Activated naive CD8-positive, alpha-beta T cell treated with anti-CD3 and anti-CD28 coated beads for 36 hours (primary cell): ENCODE results near the gene UBE2U. TPM values are rescaled to one million over a fixed set of nuclear protein-coding genes. Genes with fewer than 3 reads are reported as not detected.
"Not testable (repeated sequence)": the region's sequence is repeated elsewhere in the genome, so short reads cannot be mapped to it uniquely, and the experiment has no call there.

Experiments
- DNase-seq: peaks from one replicate; pipeline ENCODE4 v3.0.0; 2021
- H3K27ac Mint-ChIP-seq: one replicate; pipeline ENCODE4 v1.8.0; 2022; ENCODE audit warnings: mild to moderate bottlenecking, moderate library complexity, mixed read lengths
- H3K27me3 Mint-ChIP-seq: one replicate; pipeline ENCODE4 v1.8.0; 2022; ENCODE audit warnings: mild to moderate bottlenecking, mixed read lengths
- H3K36me3 Mint-ChIP-seq: one replicate; pipeline ENCODE4 v1.8.0; 2021; ENCODE audit warnings: mild to moderate bottlenecking, mixed read lengths
- H3K4me1 Mint-ChIP-seq: one replicate; pipeline ENCODE4 v1.8.0; 2021; ENCODE audit warnings: mixed read lengths
- H3K4me3 Mint-ChIP-seq: one replicate; pipeline ENCODE4 v1.8.0; 2022; ENCODE audit warnings: mild to moderate bottlenecking, moderate library complexity, mixed read lengths
- H3K9me3 Mint-ChIP-seq: one replicate; pipeline ENCODE4 v1.8.0; 2022; ENCODE audit warnings: mixed read lengths
- total RNA-seq, 2 experiments: library from RNA; stranded (reverse); gene quantifications; one replicate each; pipeline ENCODE4 v1.2.3, GENCODE V29; 2021

Gene UBE2U
- total RNA-seq, 2 experiments from 2014 or later, result not detected

DNA sequence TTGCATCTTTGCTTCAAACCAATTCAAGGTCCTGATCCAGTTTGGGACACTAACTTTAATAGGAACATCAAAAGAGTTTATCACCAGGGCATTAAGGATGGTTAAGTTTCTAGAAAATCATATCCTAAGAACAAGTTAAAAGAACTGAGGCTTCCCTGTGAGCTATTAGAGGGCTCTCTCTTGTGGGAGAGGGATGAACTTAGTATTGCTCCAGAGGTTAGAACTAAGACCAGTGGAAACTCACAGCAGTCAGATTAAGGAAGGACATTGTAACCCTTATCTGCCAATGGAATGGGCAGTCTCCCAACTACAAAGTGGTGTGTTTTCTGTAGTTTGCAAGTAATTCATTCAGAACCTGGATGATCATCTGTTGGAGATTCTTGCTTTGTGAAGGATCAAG lies 36.8 kb downstream of the UBE2U start:
- H3K27me3 Mint-ChIP-seq, result no peaks in the 10 kb centered on the region
- DNase-seq, result no peak
- H3K9me3 Mint-ChIP-seq, result no peaks in the 10 kb centered on the region
- H3K4me1 Mint-ChIP-seq, result peaks cover 20% of the 10 kb centered on the region
- no peak overlapping the region for H3K4me3 Mint-ChIP-seq
- H3K36me3 Mint-ChIP-seq, result no peaks in the 10 kb centered on the region
- no peak overlapping the region for H3K27ac Mint-ChIP-seq

GRCh38 chr1:64241069-64241468 lies 37.6 kb downstream of the UBE2U start:
- no peak overlapping the region for H3K27ac Mint-ChIP-seq
- no peak overlapping the region for H3K4me3 Mint-ChIP-seq
- no peaks in the 10 kb centered on the region for H3K36me3 Mint-ChIP-seq
- no peak for DNase-seq
- no peaks in the 10 kb centered on the region for H3K27me3 Mint-ChIP-seq
- no peaks in the 10 kb centered on the region for H3K9me3 Mint-ChIP-seq
- H3K4me1 Mint-ChIP-seq, result peaks cover 25% of the 10 kb centered on the region

- Mint-ChIP-seq H3K27me3 (peaks cover 4% of the 10 kb centered on the region), H3K36me3 (no peaks in the 10 kb centered on the region), H3K27ac (no peak overlapping the region)
Observed at GRCh38 chr1:64242895-64243756, 39.7 kb downstream of the UBE2U start.

DNA sequence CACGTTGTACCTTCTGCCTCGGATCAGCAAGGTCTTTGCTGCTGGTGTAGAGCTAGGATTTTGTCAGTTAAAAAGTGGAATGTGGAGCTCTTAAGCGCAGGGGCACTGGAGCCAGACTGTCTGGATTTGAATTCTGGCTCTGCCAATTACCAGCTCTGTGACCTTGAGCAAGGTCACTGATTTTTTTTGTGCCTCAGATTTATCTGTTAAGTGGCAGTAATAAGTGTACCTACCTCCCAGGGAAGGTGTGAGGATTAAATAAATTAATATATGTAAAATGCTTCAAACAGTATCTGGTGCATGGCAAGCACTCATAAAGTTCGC lies 40.3 kb downstream of the UBE2U start:
- Mint-ChIP-seq H3K27ac (no peak overlapping the region), H3K27me3 (peaks cover 6% of the 10 kb centered on the region), H3K9me3 (no peaks in the 10 kb centered on the region), H3K36me3 (no peaks in the 10 kb centered on the region), H3K4me1 (peaks cover 25% of the 10 kb centered on the region), H3K4me3 (peak overlapping the region; percentile 58)
- no peak for DNase-seq

More at GRCh38 chr1:64242895-64243756, 39.7 kb downstream of the UBE2U start:
- no peak for DNase-seq
- Mint-ChIP-seq H3K4me1 (peaks cover 25% of the 10 kb centered on the region), H3K9me3 (no peaks in the 10 kb centered on the region), H3K4me3 (peak overlapping the region; percentile 58)

DNA sequence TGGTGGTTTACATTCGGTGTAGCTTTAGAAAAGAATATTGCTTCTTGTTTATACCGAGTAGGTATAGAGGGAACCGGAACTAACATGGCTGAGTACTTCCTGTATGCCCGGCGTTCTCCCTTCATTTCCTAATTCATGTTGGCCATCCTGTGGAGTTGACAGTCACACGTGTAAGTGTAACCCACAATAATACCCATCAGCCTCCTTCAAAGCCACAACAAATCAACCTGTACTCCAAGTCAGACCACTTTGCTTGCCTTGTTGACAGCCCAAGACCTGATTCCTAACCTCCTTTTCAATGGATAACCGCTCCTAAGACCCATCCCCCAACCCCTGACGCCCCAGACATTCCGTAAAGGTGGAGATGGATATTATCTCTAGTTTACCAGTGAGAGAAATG lies 42.1 kb downstream of the UBE2U start:
- H3K9me3 Mint-ChIP-seq, result no peaks in the 10 kb centered on the region
- peak; percentile 2 for DNase-seq
- peaks cover 25% of the 10 kb centered on the region for H3K4me1 Mint-ChIP-seq
- H3K36me3 Mint-ChIP-seq, result no peaks in the 10 kb centered on the region
- H3K27ac Mint-ChIP-seq, result peak overlapping the region; percentile 87
- peak overlapping the region; percentile 12 for H3K4me3 Mint-ChIP-seq
- peaks cover 10% of the 10 kb centered on the region for H3K27me3 Mint-ChIP-seq

DNA sequence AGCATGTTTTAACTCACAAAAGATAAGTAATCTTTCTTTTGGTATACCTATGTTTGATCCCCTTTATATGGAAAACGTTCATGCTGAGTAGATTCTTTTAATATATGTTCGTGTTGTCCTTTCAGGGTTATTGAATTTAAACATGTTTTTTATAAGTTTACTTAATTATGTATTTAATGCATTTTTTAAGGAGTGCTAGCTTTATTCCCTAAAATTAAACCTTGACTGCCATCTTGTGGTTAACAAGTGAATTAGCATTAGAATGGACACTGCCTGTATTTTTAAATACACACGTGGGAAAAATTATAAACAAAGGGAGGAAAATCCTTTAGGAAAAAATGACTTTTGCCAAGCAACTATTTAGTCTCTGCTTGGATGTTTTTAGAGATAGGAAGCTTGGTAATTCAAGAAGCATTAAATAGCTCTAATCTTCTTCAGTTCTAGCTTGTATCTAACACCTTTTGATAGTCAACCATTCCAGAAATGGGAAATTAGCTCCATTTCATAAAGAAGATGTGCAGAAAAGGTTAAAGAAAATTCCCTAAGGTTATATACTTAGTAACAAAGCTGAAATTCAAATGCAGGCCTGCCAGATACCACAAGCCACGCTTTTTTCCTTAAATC lies 43.0 kb downstream of the UBE2U start:
- peaks cover 25% of the 10 kb centered on the region for H3K4me1 Mint-ChIP-seq
- H3K9me3 Mint-ChIP-seq, result no peaks in the 10 kb centered on the region
- H3K27me3 Mint-ChIP-seq, result peaks cover 10% of the 10 kb centered on the region
- H3K27ac Mint-ChIP-seq, result no peak overlapping the region
- DNase-seq, result no peak
- no peaks in the 10 kb centered on the region for H3K36me3 Mint-ChIP-seq
- H3K4me3 Mint-ChIP-seq, result no peak overlapping the region

DNA sequence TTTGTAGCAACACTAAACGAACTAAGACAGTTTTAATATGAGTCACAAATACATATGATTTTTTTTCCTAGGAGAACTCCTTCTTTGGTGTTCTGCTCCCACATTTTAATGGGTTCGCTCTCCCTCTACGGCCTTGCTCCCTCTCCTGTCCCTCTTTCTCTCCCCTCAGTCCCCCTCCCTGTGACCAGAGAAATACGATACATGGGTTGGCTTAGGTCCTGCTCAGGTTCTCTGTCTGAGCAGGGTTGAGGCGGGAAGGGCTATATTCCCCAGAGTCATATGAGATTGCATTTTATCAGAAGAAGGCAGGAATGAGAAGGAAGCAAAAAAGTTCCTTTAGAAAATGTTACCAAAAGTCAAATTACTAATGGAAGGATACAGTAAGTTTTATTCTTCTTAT lies 44.6 kb downstream of the UBE2U start:
- H3K27ac Mint-ChIP-seq, result no peak overlapping the region
- no peak for DNase-seq
- H3K4me3 Mint-ChIP-seq, result no peak overlapping the region
- no peaks in the 10 kb centered on the region for H3K9me3 Mint-ChIP-seq
- peaks cover 2% of the 10 kb centered on the region for H3K36me3 Mint-ChIP-seq
- H3K4me1 Mint-ChIP-seq, result peaks cover 22% of the 10 kb centered on the region
- peaks cover 10% of the 10 kb centered on the region for H3K27me3 Mint-ChIP-seq

GRCh38 chr1:64250472-64250871 lies 47.0 kb downstream of the UBE2U start:
- peaks cover 26% of the 10 kb centered on the region for H3K27me3 Mint-ChIP-seq
- not testable (repeated sequence) for H3K4me3 Mint-ChIP-seq, DNase-seq, H3K36me3 Mint-ChIP-seq, H3K9me3 Mint-ChIP-seq, H3K4me1 Mint-ChIP-seq, H3K27ac Mint-ChIP-seq

- no peak overlapping the region for H3K27ac Mint-ChIP-seq
- DNase-seq, result no peak
- H3K9me3 Mint-ChIP-seq, result peaks cover 6% of the 10 kb centered on the region
- peaks cover 26% of the 10 kb centered on the region for H3K27me3 Mint-ChIP-seq
- H3K36me3 Mint-ChIP-seq, result peaks cover 6% of the 10 kb centered on the region
- no peak overlapping the region for H3K4me3 Mint-ChIP-seq
- peaks cover 2% of the 10 kb centered on the region for H3K4me1 Mint-ChIP-seq
Observed at GRCh38 chr1:64251971-64252370, 48.5 kb downstream of the UBE2U start.

DNA sequence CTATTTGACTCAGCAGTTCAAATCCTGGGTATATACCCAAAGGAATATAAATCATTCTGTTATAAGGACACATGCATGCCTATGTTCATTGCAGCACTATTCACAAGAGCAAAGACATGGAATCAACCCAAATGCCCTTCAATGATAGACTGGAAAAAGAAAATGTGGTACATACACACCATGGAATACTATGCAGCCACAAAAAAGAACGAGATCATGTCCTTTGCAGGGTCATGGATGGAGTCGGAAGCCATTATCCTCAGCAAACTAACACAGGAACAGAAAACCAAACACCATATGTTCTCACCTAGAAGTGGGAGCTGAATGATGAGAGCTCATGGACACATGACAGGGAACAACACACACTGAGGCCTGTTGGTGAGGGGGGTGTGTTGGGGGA lies 53.8 kb downstream of the UBE2U start:
- H3K27ac Mint-ChIP-seq, DNase-seq, H3K36me3 Mint-ChIP-seq, H3K9me3 Mint-ChIP-seq, H3K4me3 Mint-ChIP-seq, H3K4me1 Mint-ChIP-seq: not testable (repeated sequence)
- H3K27me3 Mint-ChIP-seq, result peaks cover 20% of the 10 kb centered on the region

DNA sequence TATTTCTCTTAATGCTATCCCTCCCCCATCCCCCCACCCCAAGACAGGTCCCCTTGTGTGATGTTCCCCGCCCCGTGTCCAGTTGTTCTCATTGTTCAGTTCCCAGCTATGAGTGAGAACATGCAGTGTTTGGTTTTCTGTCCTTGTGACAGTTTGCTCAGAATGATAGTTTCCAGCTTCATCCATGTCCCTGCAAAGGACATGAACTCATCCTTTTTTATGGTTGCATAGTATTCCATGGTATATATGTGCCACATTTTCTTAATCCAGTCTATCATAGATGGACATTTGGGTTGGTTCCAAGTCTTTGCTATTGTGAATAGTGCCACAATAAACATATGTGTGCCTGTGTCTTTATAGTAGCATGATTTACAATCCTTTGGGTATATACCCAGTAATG lies 55.0 kb downstream of the UBE2U start:
- H3K27me3 Mint-ChIP-seq, result peaks cover 28% of the 10 kb centered on the region
- H3K4me1 Mint-ChIP-seq, DNase-seq, H3K9me3 Mint-ChIP-seq, H3K27ac Mint-ChIP-seq, H3K36me3 Mint-ChIP-seq, H3K4me3 Mint-ChIP-seq: not testable (repeated sequence)

DNA sequence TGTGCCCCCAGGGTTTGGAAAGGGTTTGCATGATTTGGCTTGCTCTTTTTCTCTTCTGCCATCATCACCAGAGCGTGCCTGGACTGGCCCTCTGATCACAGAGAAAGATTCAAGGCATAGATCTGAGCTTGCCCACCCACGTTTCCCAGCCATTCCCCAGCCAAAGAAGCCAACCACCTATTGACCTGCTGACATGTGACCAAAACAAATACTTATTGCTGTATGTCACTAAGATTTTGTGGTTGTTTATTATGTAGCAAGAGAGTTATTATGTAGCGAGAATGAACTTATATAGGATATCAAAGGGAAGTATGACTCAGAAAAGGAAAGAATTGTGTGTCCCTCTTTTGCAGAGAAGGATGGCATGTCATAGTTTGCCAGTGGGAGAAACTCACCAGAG lies 59.9 kb downstream of the UBE2U start:
- Mint-ChIP-seq H3K9me3 (no peaks in the 10 kb centered on the region), H3K27ac (no peak overlapping the region), H3K4me3 (no peak overlapping the region)

DNA sequence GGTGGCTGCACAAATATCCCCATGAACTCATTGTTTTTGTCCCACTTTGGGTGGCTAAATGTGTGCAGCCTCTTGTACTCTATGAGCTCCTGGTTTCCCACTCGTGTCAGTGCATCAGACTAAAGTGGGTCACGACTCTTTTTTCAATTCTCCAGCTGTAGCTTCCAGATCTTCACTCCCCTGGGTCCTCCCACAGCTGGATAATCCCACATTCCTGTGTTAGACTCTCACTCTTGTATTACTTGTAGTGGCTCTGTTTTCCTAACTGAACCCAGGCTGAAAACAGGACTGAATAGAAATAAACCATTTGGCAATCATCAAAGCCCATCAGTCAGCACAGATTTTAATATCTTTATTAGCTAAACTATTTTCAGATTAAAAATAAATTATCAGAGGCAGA lies 60.4 kb downstream of the UBE2U start:
- Mint-ChIP-seq H3K27ac (no peak overlapping the region), H3K36me3 (no peaks in the 10 kb centered on the region), H3K4me1 (no peaks in the 10 kb centered on the region), H3K27me3 (peaks cover 17% of the 10 kb centered on the region), H3K9me3 (no peaks in the 10 kb centered on the region), H3K4me3 (no peak overlapping the region)
- no peak for DNase-seq

More for the DNA sequence above, 59.9 kb downstream of the UBE2U start:
- no peak for DNase-seq
- peaks cover 17% of the 10 kb centered on the region for H3K27me3 Mint-ChIP-seq
- H3K4me1 Mint-ChIP-seq, result no peaks in the 10 kb centered on the region
- no peaks in the 10 kb centered on the region for H3K36me3 Mint-ChIP-seq

DNA sequence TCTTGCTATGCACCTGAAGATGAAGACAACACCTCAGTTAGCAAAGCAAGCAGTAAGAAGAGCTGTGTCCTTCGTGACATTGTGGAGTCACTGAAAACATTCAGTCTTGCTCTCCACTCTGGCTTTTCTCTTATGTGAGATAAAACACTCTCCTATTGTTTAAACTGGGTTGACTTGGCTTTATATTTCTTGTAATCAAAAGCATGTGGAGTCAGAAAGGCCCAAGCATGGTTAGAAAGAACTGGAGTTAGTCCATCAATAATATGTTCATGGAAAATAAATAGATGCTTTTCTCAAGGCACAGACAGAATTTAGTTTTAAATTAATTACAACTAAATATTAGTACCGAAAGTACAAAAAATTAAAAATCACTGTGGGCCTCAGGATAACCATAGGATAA lies 61.7 kb downstream of the UBE2U start:
- Mint-ChIP-seq H3K4me3 (no peak overlapping the region), H3K27ac (no peak overlapping the region), H3K27me3 (peaks cover 24% of the 10 kb centered on the region), H3K36me3 (no peaks in the 10 kb centered on the region), H3K9me3 (no peaks in the 10 kb centered on the region), H3K4me1 (no peaks in the 10 kb centered on the region)
- no peak for DNase-seq

DNA sequence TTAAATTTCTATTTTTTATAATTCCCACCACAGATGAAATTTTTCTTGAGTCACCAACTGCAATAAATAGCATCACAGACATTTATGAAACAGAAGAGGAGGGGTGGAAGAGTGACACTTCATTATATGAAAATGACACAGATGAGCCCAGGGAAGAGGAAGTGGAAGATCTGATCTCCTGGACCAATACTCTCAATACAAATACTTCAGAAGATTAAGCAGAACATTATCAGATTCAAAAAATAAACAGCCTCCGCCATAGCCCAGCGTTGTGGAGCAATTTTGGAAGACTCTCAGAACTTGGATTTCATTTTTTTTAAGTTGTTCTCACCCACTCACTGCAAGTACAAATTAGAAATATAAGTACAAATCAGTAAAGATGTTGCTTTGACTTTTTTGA lies 63.6 kb downstream of the UBE2U start:
- peaks cover 22% of the 10 kb centered on the region for H3K27me3 Mint-ChIP-seq
- no peak overlapping the region for H3K27ac Mint-ChIP-seq
- DNase-seq, result no peak
- no peaks in the 10 kb centered on the region for H3K36me3 Mint-ChIP-seq
- no peak overlapping the region for H3K4me3 Mint-ChIP-seq
- no peaks in the 10 kb centered on the region for H3K4me1 Mint-ChIP-seq
- no peaks in the 10 kb centered on the region for H3K9me3 Mint-ChIP-seq
